Measurements from ENCODE around the gene PAFAH2.

DNA sequence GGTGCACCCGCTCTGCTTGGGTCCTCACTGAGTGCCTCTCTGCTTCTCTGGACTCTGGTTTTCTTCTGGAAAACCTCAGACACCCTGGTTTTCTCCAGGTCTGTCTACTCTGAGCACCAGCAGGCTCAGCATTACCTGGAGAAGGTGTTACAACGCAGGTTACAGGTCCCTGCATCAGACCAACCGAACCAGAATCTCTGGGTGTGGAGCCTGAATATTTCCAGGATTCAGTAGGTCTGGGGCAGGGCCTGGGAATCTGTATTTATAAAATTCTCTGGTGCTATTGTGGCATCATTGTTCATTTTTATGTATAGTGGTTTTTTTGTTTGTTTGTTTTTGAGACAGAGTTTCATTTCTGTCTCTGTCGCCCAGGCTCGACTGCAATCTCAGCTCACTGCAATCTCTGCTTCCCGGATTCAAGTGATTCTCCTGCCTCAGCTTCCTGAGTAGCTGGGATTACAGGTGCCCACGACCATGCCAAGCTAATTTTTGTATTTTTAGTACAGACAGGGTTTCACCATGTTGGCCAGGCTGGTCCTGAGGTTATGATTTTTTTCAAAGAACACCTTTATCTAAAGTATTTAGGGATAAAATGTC, 49.5 kb upstream of the PAFAH2 start:
- TF ChIP-seq, protein P1, sequence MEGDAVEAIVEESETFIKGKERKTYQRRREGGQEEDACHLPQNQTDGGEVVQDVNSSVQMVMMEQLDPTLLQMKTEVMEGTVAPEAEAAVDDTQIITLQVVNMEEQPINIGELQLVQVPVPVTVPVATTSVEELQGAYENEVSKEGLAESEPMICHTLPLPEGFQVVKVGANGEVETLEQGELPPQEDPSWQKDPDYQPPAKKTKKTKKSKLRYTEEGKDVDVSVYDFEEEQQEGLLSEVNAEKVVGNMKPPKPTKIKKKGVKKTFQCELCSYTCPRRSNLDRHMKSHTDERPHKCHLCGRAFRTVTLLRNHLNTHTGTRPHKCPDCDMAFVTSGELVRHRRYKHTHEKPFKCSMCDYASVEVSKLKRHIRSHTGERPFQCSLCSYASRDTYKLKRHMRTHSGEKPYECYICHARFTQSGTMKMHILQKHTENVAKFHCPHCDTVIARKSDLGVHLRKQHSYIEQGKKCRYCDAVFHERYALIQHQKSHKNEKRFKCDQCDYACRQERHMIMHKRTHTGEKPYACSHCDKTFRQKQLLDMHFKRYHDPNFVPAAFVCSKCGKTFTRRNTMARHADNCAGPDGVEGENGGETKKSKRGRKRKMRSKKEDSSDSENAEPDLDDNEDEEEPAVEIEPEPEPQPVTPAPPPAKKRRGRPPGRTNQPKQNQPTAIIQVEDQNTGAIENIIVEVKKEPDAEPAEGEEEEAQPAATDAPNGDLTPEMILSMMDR (IDR thresholded peaks at IDR 0.05; ENCODE audit: low read length), result no peak
- TF ChIP-seq EZH2 (optimal IDR thresholded peaks at IDR 0.05; ENCODE audit: low read depth, low read length), result no peak
- TF ChIP-seq EZH2phosphoT487 (IDR thresholded peaks at IDR 0.05; ENCODE audit: low read length), result no peak
